Adrenal gland (tissue), 12 donors: ENCODE data around the gene SYNDIG1. TPM values are rescaled to one million over a fixed set of nuclear protein-coding genes. Genes with fewer than 3 reads are reported as not detected.
"Not testable (repeated sequence)": the region's sequence is repeated elsewhere in the genome, so short reads cannot be mapped to it uniquely, and the experiment has no call there.

ENCODE experiments used
- DNase-seq, 7 donors: peaks; one replicate each; pipeline ENCODE4 v3.0.0-alpha.2; 2019 to 2020
- H3K27ac ChIP-seq, 5 donors: fragments of 200-600 bp; sonication (generic) in 4 of 5; 1 replicate in 3 of 5; 2 replicates in 2 of 5; pipeline versions ENCODE4 v1.5.1 to v1.8.0; 2016 to 2020; ENCODE audit warnings: mild to moderate bottlenecking in 1 of 5
- H3K27me3 ChIP-seq: fragments of 200-600 bp; 2 replicates; pipeline ENCODE4 v1.8.0; 2021
- H3K36me3 ChIP-seq, 2 donors: fragments of 200-600 bp; replicated peaks in 1 of 2; 1 replicate in 1 of 2; 2 replicates in 1 of 2; pipeline versions ENCODE4 v1.5.1 to v1.8.0; 2018 to 2022
- H3K4me1 ChIP-seq, 2 donors: fragments of 200-600 bp; replicated peaks in 1 of 2; 1 replicate in 1 of 2; 2 replicates in 1 of 2; pipeline versions ENCODE4 v1.5.1 to v1.8.0; 2018 to 2021
- H3K4me3 ChIP-seq, 4 donors: fragments of 200-600 bp; sonication (generic) in 3 of 4; one replicate each; pipeline ENCODE4 v1.5.1; 2016 to 2018
- H3K9me3 ChIP-seq, 3 donors: fragments of 200-600 bp; sonication (generic) in 1 of 3; replicated peaks in 1 of 3; 1 replicate in 2 of 3; 2 replicates in 1 of 3; pipeline versions ENCODE4 v1.5.1 to v1.8.0; 2016 to 2021
- POLR2A ChIP-seq, 2 donors: fragments of 450-650 bp; IDR thresholded peaks; one replicate each; pipeline ENCODE4 v1.6.1; 2017; ENCODE audit warnings: antibody characterized with exemption in 2 of 2, mild to moderate bottlenecking in 2 of 2, moderate library complexity in 1 of 2
- WGBS, 4 donors: extraction: QIAGEN DNeasy Blood & Tissue Kit in 2 of 4; methylation state at CpG; one replicate each; pipeline versions ENCODE4 v1.1.5 to v1.1.7; 2013 to 2017; 5-methylcytosine and 5-hydroxymethylcytosine counted together
- intact Hi-C, 2 donors: fragments of 100-400 bp; cut with DNase I; formaldehyde crosslinking; loops; one replicate each; pipeline versions ENCODE4 v1.14.1 to v1.15.0; 2022 to 2023
- polyA plus RNA-seq, 3 donors: library from polyadenylated mRNA; stranded (reverse); fragments of 200-250 nt in 2 of 3; fragments of 350-450 nt in 1 of 3; fragmentation: Illumina TruSeq in 1 of 3; extraction: RNeasy Lipid Tissue Mini Kit (QIAGEN cat#74804) in 1 of 3; gene quantifications; one replicate each; pipeline ENCODE4 v1.2.3, GENCODE V29; 2013 to 2014
- total RNA-seq, 9 donors: library from RNA; depleted of rRNA in 4 of 9; stranded (reverse); fragments of >200 nt in 4 of 9; fragments of 120-200 nt in 1 of 9; fragmentation: NEBNext Ultra II Directional in 1 of 9; extraction: Animal tissue kit (Norgen Biotek cat#: 25700) in 1 of 9; gene quantifications; one replicate each; pipeline versions ENCODE4 v1.1.0 to v1.2.4, GENCODE V29; 2013 to 2023
- TF ChIP-seq, protein P1 (sequence below), 6 experiments: fragments of 450-650 bp in 4 of 6; fragments of 200-600 bp in 2 of 6; sonication (generic) in 1 of 6; IDR thresholded peaks; 1 replicate in 5 of 6; 2 replicates in 1 of 6; pipeline versions ENCODE4 v1.5.1 to v1.8.0; 2016 to 2021; ENCODE audit warnings: antibody characterized with exemption in 6 of 6, mild to moderate bottlenecking in 2 of 6, moderate library complexity in 1 of 6
- donor health status: healthy with polysubstance abuse.
- donor health status: Bipolar disorder and iron deficiency.
- donor health status: DM: yes; HTN: yes; CAD: no.
- donor health status: DM: no; HTN: no; CAD: no.
- donor health status: DM: no; HTN: no; CAD: no.
- donor health status: DM: yes; HTN: yes; CAD: no.

Gene SYNDIG1
- total and polyA plus RNA-seq, 12 donors, result 0.26 to 3.6 (median 0.76) TPM

DNA sequence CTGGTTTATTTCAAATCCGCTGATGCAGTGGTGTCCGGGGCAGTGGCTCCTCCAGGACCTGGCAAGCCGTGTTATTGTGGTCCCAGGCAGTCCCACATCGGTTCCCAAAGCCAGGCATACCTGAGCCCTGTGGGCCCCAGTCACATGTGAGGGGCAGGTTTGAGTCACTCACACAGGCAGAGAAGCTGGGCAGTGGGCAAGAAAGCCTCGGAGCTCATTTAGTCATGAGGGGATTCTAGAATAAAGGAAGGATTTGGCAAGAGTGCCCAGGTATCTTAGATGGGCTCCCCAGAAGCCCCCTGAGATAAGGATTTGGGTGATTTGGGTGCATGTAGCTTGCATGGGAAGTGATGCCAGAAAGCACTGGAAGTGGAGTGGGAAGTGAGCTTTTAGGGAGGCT is 37.3 kb downstream of the SYNDIG1 start:
- intact Hi-C loops, result no loop called here
- no peak for DNase-seq
- Histone ChIP-seq H3K9me3 (no peaks in the 10 kb centered on the region), H3K36me3 (no peaks in the 10 kb centered on the region), H3K4me3 (no peak overlapping the region), H3K27me3 (no peaks in the 10 kb centered on the region), H3K27ac (no peak overlapping the region), H3K4me1 (no peaks in the 10 kb centered on the region)
- 83 to 92% (median 88%) methylated on average over 5 of the region's 5 CpGs for WGBS, 4 donors
- no peak for TF ChIP-seq POLR2A (IDR thresholded peaks at IDR 0.05)
- TF ChIP-seq, protein P1, sequence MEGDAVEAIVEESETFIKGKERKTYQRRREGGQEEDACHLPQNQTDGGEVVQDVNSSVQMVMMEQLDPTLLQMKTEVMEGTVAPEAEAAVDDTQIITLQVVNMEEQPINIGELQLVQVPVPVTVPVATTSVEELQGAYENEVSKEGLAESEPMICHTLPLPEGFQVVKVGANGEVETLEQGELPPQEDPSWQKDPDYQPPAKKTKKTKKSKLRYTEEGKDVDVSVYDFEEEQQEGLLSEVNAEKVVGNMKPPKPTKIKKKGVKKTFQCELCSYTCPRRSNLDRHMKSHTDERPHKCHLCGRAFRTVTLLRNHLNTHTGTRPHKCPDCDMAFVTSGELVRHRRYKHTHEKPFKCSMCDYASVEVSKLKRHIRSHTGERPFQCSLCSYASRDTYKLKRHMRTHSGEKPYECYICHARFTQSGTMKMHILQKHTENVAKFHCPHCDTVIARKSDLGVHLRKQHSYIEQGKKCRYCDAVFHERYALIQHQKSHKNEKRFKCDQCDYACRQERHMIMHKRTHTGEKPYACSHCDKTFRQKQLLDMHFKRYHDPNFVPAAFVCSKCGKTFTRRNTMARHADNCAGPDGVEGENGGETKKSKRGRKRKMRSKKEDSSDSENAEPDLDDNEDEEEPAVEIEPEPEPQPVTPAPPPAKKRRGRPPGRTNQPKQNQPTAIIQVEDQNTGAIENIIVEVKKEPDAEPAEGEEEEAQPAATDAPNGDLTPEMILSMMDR (IDR thresholded peaks at IDR 0.05), result no peak

DNA sequence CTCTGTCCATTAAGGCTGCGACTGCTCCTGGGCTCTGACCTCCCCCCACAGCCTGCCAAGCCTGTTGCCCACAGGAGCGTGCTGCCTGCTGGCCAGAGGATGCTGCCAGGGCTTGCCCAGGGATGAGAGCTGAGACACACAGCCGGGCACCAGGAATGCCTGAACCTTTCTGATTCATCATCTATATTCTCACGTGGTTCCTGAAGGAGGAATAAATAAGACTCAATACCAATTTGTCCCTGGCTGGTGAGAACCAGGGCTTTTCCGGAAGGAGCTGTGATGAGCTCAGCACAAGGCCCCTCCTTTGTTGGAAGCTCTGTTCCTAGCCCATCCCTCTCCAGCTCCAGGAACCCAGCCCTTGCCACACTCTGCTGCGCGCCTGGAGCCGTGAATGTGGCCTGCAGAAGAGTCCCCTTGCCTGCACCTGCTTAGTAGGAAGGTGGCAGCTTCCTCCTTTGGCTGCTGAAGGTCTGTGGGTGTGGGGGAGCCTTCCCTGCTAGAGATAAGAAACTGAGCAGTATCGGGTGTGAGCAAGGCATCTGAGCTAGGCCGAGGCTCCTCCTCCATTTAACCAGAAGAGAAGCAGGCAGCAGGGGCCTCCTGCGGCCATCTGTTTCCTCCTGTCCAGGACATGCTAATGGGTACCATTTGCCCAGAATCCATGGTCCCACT is 37.9 kb downstream of the SYNDIG1 start:
- H3K4me1 ChIP-seq, result no peaks in the 10 kb centered on the region
- no peaks in the 10 kb centered on the region for H3K9me3 ChIP-seq
- intact Hi-C loops, result no loop called here
- H3K4me3 ChIP-seq, result no peak overlapping the region
- no peak overlapping the region for H3K27ac ChIP-seq
- DNase-seq, result no peak
- 62 to 72% (median 67%) methylated on average over 7 to 11 of the region's 11 CpGs for WGBS, 4 donors
- no peaks in the 10 kb centered on the region for H3K36me3 ChIP-seq
- TF ChIP-seq, protein P1 (IDR thresholded peaks at IDR 0.05), result no peak
- no peak for TF ChIP-seq POLR2A (IDR thresholded peaks at IDR 0.05)
- no peaks in the 10 kb centered on the region for H3K27me3 ChIP-seq

DNA sequence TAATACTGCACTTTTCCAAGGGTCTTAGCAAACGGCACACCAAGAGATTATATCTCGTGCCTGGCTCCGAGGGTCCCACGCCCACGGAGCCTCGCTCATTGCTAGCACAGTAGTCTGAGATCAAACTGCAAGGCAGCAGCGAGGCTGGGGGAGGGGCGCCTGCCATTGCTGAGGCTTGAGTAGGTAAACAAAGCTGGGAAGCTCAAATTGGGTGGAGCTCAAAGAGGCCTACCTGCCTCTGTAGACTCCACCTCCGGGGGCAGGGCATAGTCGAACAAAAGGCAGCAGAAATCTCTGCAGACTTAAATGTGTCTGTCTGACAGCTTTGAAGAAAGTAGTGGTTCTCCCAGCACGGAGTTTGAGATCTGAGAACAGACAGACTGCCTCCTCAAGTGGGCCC is 43.0 kb downstream of the SYNDIG1 start:
- 66 to 81% (median 69%) methylated on average over 4 to 11 of the region's 11 CpGs for WGBS, 4 donors
- DNase-seq, intact Hi-C loops, H3K4me3 ChIP-seq, H3K4me1 ChIP-seq, H3K36me3 ChIP-seq, H3K9me3 ChIP-seq, H3K27me3 ChIP-seq, H3K27ac ChIP-seq: not testable (repeated sequence)

DNA sequence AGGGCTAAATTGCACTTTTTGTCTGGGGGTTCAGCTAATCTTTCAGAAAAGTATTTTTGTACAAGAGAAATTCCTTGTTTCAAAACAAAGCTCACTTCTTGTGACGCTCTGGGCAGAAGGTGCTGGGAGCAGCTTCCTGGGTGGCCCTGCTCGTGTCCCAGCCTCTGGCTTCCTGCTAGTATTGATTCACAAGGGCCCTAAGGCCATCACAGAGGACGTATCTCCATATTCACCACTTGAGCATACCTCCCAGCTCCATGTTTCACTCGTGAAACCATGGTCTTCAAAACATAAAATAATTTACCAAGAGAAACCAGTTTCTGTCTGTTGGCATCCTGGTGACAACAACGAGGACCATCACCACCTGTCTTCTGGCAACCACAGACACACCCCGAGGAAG is 49.1 kb downstream of the SYNDIG1 start:
- Histone ChIP-seq H3K9me3 (no peaks in the 10 kb centered on the region), H3K27me3 (no peaks in the 10 kb centered on the region), H3K27ac (no peak overlapping the region), H3K4me1 (no peaks in the 10 kb centered on the region), H3K36me3 (no peaks in the 10 kb centered on the region), H3K4me3 (no peak overlapping the region)
- no peak for TF ChIP-seq POLR2A (IDR thresholded peaks at IDR 0.05)
- TF ChIP-seq, protein P1 (IDR thresholded peaks at IDR 0.05), result no peak
- intact Hi-C loops, result no loop called here
- no peak for DNase-seq
- WGBS, 4 donors, result 56 to 69% (median 61%) methylated on average over 5 to 6 of the region's 6 CpGs

DNA sequence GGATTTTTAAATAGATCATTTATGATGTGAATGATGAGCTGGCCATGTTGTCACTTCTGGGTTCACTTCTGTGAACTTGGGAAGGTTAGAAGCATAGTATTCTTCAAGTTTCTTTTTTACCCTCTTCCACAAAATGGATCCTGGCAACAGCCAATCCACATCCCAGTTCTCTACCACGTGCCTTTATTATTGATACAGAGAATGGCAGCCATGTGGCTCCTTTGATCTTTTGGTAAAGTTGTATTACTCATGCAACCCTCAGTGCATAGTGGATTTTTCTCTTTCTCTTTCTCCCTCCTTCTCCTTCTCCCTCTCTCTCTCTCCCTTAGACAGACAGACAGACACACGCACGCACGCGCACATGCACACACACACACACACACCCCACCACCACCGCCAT is 50.0 kb downstream of the SYNDIG1 start:
- Histone ChIP-seq H3K4me1 (no peaks in the 10 kb centered on the region), H3K27me3 (no peaks in the 10 kb centered on the region), H3K4me3 (no peak overlapping the region), H3K27ac (no peak overlapping the region), H3K9me3 (no peaks in the 10 kb centered on the region), H3K36me3 (no peaks in the 10 kb centered on the region)
- intact Hi-C loops, result no loop called here
- WGBS, 4 donors, result 81 to 91% (median 86%) methylated on average over 6 of the region's 6 CpGs
- DNase-seq, result no peak
- TF ChIP-seq POLR2A (IDR thresholded peaks at IDR 0.05), result no peak
- TF ChIP-seq, protein P1 (IDR thresholded peaks at IDR 0.05), result no peak
